IPS DF 19.7 (cell line): ENCODE results near the gene TBX2.
"Not testable (repeated sequence)": the region's sequence is repeated elsewhere in the genome, so short reads cannot be mapped to it uniquely, and the experiment has no call there.

ENCODE experiments used
- DNase-seq: peaks from one replicate; pipeline ENCODE4 v3.0.0-alpha.2; 2013; ENCODE audit warnings: low read depth, low spot score

TBX2 gene

DNA sequence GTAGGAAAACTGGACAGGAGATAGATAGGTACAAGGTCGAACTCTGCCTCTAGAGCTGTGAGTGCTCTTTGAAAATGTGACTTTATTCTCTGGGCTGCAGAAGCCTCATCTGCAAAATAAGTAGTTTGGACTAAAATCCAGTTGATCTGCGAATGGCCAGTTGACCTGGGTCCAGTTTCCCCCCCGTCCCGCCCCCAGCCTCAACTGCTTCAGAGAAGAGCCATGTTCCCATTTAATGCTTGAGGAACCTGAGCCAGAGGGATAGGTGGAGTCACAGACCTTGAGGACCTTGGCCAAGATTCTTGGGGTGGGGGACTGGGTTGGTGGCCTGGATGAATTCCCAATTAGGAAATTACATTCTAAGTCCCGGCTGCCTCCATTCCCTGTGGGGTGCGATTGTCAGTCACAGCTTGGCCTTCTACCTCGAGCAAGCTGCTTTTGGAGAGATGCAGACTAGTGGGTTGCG is 14.1 kb downstream of the TBX2 start:
- no peak for DNase-seq

DNA sequence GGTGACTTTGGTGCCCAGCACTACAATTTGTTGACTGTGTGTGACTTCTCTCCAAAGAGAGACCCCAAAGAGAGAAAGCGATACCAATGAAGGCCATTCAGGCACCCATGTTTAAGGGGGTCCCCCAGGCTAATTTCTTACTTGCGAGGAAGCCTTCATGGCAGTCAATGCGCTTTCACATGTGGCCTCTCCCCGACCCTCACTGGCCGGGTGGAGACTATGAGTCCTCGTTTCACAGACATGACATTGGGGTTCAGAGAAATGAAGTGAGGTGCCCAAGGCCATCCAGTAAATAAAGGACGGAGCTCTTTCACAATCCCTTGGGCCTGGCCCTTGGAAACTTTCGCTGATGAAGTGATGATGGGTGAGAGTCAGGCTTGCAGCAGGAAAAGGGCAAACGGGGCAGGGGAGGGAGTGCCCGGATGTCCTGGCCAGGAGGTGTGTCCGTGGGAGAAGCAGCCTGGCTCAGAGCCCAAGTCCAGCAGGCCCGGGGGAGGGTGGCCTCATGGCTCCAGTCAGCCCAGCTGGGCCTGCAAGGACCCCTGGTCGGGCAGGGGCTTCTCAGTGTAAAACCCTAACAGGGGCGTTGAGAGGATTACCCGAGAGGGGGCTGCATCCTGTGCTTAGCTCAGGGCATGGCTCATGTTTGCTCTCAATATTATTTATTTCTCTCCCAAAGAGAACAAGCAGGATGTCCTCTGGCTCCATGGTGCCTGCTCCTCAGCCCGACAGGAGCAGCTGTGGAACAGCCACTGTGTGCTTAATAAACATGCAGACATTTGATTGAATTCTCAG is 14.7 kb downstream of the TBX2 start:
- no peak for DNase-seq

DNA sequence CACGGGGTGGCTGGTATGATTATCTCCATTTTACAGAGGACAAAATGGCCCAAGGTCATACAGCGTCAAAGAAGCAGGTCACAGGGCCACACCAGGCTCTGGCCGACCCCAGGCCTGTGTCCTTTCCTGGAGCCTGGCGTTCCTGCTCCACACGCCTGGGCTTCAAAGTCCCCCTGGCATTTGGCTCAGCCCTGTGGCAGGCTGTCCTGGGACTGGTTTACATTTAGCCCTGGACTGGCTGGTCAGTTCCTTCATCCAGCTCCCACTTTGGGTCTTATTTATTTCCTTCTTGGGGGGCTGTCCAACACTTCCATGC is 15.3 kb downstream of the TBX2 start:
- DNase-seq, result no peak

DNA sequence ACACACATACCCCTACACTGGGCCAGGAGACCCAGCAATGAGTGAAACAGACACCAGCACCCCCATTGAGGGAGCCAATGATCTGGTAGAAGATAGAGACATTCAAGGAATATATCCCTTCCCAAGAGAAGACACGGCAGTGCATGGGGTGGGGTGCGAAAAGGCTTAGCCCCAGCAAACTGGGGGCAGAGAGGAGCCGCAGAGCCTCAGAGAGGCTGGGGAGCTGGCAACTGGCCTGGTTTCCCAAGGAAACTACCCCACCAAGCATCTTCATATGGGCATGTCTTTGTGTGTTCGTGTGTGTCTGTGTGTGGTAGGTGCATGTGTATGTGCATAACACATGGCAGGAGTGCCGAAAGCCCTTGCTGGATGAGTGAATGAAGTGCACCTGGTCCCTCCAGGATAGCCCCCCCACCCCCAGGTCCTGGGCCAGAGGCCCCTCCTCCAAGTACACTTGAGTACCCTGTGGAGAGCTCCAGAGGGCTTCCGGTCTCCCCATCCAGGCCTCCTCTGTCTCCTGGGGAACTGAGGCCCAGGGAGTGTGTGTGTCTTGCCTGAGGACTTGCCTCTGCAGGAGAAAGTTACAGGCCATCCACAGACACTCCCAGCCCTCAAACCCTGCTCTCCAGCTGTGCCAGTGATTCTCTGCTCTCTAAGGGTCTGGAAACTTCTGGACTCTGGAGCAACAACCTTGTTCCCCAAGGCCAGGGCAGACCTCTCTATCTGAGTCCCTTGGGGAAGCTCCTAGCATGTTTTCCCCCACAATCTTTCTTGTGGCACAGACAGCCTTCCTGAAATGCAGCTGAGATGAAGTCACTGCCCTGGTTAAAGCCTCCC is 15.9 kb downstream of the TBX2 start:
- no peak for DNase-seq

DNA sequence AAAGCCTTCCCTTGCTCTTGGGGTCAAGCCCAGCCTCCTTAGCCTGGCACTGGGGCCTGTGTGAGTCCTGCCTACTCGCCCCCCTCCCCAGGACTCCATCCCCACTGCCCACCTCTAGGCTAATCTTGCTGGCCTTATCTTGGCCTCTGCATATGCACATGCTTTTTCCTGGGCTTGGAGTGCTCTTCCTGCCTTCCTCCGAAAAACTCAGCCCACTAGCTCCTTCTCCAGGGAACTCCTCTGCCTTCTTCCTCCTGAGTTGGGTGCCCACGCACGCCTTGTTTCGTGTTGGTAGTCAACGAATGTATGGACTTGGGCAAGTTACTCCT is 16.5 kb downstream of the TBX2 start:
- DNase-seq, result no peak

DNA sequence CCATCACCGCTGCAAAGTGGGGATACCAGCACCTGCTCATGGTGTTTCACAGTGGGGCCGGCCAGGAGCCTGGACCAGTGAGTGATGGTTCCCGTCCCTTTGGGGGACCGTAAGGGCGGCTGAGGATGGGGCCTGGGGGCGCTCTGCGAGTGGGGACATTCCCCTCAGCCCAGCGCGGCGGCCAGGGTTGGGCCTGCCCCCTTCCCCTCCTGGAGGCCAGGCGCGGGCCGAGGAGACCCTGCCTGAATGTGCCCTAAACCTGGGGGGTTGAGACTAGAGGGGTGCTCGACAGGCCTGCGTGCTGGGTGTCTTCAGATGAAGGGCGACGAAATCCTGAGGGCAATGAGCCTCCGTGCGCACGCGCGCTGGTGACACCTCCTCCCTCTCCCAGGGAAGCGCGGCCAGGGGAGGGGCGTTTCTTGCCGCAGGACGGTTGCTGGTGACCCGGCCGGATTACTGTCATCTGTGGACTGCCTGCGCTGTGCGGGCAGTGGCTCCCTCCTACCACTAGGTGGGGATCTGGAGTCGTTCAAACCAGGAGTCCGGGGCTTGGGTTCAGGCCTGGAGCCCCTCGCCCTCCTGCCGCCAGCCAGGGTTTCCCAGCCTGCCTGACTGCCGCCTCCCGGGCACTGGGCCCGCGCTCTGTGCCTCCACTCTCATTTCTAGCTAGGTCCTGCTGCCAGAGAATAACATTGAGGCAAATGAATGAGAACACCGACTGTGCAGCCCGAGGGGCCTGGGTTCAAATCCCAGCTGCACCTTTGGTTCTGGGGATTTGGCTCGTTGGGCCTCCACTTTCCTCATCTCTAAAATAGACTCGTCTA is 17.1 kb downstream of the TBX2 start:
- DNase-seq, result no peak

DNA sequence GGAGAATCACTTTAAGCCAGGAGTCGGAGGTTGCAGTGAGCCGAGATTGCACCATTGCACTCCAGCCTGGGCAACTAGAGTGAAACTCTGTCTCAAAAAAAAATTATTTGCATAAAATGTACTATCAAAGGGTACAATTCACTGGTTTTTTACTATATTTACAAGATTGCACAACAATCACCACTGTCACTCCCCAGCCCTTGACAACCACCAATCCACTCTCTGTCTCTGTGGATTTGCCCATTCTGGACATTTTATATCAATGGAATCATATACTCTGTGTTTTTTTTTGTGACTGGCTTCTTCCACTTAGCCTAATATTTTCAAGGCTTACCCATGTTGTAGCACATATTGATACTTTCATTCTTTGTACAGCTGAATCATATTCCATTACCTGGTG is 18.8 kb downstream of the TBX2 start:
- DNase-seq, result no peak

DNA sequence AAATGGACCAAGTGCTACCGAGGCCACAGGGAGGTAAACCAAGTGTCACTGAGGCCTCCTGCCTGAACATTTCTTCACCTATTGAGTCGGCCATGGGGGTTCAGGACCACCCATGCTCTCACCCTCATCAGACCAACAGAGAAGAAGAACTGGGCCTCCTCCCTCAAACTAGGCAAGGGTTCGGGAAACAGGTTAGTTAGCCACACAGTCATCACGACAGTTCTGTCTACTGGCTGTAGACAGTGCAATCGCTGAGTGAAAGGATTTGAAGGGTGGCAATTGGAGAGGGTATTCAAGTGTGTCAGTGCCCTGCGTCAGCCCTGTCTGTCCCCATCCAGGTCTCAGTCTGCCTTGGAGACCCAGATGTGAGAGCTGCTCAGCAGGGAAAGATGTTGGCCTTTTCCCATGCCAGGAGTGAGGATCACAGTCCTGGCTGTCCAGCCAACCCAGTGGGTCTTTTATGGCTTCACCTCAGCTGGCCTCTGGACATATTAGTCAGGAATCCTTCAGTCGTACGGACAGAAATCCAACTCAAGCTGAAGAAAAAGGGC is 19.9 kb downstream of the TBX2 start:
- DNase-seq, result no peak

DNA sequence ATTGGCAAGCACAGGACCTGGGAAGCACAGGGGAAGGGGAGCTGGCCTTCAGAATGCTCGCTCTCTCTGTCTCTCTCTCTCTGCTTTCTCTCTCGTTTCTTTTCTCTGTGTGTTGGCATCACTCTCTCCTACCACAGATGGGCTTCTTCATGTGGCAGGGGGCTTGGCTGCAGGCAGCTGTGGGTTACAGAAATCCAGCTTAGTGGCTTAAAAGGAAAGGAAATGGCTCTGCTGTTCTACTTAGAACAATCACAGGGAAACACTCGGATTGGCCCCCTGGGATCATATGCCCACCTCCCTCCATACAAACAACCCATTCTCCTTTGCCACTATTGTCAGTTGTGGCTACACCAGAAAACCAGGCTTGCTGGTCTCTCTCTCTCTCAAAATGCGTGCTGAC is 20.4 kb downstream of the TBX2 start:
- no peak for DNase-seq

DNA sequence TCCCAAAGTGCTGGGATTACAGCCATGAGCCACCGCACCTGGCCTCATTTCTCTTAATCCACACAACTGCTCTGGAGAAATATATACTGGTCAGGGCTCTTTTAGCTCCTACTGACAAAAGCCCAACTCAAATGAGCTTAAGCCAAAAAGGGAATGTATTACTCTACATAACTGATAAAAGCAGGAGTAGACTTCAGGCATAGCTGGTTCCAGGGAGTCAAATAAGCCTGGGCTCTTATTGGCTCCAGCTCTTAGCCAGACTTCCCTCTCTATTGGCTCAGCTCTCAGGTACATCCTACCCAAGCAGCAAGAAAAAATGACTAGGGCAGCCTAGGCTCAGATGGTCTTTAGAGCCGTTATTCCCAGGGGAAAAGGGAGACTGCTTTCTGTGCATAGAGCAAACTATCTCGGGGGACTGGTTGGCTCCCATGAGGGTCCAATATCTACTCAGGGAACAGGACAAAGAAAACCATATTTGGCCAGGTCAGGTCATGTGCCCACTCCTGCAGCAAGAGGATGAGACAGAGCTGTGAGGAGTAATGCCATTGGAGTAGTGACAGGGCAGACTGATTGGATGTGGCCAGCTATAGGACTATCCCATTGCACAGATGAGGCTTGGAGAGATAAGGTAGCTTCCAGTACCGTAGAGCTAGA is 21.2 kb downstream of the TBX2 start:
- no peak for DNase-seq

DNA sequence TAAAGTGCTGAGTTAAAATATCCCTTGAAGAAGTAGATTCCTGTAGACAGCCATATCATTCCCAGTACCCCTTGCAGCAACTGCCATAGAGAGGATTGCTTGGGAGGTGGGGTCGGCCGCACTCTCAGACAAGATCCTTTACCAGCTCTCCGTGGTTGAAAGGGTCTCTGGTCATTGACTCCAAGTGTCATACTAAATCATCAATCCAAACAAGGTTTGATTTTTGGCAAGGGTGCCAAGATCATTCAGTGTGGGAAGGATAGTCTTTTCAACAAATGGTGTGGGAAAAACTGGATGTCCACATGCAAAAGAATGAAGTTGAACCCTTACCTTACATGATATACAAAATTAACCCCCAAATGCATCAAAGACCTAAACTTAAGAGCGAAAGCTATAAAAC is 21.8 kb downstream of the TBX2 start:
- DNase-seq, result no peak

DNA sequence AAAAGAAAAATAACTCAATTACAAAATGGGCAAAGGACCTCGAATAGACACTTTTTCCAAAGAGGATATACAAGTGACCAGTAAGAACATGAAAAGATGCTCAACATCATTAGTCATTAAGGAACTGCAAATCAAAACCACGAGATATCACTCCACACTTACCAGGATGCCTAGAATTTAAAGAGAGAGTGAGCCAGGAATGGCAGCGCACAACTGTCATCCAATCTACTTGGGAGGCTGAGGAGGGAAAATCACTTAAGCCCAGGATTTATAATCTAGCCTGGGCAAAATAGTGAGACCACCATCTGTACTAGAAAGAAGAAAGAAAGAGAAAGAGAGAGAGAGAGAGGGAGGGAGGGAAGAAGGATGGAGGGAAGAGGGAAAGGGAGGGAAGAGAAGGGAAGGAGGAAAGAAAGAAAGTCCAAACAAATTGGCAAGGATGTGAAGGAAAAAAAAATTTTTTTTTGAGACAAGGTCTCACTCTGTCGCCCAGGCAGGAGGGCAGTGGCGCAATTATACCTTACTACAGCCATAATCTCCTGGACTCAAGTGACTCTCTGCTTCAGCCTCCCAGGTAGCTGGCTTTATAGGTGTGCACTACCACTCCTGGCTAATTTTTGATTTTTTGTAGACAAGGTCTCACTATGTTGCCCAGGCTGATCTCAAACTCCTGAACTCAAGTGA is 22.6 kb downstream of the TBX2 start:
- no peak for DNase-seq

DNA sequence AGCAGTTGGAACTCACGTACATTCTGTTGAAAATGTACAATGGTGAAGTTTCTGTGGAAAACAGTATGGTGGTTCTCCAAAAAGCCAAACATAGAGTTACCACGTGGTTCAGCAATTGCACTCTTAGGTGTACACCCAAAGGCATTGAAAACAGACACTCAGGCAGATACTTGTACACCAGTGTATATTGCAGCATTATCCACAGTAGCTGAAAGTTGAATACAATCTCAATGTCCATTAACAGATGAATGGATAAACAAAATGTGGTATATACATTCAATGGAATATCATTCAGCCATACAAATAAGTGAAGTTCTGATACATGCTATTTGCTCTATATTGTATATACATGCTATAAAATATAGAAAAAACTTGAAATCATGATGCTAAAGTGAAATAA is 23.2 kb downstream of the TBX2 start:
- no peak for DNase-seq

DNA sequence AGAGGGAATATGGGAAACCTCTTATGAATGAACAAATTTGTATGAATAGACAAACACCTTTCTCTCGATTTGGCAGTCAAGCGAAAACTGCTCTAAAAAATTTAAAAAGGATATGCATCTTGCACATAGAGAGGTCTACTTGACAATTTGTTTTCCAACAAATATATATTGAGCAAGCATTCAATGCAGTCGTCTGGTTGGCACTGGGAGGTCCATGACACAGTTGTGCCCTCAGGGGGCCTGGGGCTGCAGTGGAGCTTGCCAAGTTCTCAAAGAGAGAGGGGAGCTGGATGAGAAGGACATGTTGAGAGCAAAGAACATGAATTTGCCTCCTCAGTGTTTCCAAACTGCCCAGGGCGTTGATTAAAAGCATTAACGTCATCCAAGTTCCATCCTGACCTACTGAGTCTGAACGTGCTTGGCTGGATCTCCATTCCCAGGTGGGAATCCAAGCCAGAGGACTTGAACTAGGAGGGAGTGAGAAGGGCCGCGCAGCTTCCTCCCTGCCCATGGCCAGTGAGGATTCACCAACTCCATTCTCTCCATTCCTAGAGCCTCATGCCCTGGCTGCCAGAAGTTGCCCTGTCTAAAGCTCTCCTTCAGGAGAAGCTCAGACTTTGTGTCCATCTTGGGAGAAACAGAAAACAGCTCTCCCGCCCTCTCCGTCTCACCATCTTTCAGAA is 24.5 kb downstream of the TBX2 start:
- no peak for DNase-seq

DNA sequence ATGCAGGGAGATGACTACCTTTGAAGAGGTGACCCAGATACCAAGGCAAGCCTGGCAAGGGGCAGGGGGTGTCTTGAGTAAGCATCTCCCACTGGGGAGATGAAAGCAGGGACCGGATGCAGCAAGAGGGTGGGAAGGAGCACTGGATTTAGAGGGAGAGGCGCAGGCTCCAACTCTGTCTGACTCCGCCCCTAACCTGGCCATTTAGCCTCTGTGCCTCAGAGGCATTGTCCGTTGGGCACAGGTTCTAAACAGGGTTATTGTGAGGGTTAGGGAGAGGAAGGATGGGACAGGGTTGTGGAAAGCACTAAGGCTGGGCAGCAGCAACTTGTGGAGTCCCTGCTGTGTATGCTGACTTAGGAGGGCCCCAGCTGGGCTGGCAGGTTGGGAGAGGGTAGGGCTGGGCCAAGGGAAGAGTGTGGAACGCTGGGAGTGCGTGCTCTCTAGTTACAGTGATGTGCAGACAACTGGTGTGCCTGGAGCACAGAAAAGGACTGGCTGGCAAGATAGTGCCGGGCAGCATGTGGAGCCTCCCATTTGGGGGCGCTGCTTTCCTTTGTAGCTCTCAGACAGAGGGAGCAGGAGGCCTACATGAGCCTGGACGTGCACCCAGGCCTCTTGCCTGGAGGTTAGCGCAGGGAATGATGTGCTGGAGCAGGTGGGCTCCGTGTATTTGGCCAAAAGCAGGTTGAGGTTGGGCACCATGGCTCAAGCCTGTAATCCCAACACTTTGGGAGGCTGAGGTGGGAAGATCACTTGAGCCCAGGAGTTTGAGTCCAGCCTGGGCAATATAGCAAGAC is 26.2 kb downstream of the TBX2 start:
- no peak for DNase-seq

DNA sequence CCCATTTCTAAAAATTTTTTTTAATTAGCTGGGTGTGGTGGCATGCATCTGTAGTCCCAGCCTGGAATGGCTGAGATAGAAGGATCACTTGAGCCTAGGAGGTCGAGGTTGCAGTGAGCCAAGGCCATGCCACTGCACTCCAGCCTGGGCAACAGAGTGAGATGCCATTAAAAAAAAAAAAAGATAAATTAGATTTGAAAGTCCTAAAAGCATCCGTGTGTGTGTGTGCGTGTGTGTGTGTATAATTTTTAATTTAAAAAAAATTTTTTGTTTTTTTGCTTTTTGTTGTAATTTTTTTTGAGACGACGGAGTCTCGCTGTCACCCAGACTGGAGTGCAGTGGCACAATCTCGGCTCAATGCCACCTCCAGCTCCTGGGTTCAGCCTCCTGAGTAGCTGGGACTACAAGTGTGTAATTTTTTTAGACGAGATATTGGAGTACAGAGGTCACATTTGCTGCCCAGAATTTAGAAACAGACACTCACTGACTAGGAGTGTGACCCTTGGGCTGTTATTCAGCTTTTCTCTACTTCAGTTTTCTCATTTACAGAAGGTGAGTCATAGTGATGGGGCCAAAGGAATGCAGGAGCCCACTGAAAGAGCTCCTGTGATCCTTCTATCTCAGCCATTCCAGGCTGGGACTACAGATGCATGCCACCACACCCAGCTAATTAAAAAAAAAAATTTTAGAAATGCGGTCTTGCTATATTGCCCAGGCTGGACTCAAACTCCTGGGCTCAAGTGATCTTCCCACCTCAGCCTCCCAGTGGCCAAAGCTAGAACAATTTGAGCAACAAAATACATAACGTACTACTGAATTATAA is 27.1 kb downstream of the TBX2 start:
- no peak for DNase-seq

DNA sequence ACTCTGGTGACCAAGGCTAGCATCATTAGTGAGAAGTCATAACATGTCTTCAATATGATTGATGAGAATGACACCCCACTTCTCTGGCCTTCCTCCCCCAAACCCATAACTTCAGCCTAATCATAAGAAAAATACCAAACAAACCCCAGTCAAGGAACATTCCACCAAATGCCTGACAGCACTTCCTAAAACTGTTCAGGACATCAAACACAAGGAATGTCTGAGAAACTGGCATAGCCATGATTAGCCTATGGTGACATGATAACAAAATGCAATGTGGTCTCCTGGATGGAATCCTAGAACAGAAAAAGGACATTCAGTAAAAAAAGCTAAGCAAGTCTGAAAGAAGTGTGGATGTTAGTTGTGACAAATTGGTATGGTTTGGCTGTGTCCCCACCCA is 27.9 kb downstream of the TBX2 start:
- DNase-seq, result no peak

DNA sequence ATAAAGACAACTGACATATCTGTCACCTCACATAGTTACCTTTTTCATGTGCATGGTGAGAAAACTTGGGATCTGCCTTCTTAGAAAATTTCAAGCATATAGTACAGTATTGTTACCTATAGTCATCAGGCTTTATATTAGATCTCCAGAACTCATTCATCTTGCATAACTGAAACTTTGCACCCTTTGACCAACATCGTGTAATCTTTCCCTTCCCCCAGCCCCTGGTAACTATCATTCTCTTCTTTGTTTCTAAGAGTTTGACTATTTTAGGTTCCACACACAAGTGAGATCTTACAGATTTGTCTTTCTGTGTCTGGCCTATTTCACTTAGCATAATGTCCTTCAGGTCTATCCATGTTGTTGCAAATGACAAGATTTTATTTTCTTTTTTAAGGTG is 29.6 kb downstream of the TBX2 start:
- DNase-seq, result no peak

DNA sequence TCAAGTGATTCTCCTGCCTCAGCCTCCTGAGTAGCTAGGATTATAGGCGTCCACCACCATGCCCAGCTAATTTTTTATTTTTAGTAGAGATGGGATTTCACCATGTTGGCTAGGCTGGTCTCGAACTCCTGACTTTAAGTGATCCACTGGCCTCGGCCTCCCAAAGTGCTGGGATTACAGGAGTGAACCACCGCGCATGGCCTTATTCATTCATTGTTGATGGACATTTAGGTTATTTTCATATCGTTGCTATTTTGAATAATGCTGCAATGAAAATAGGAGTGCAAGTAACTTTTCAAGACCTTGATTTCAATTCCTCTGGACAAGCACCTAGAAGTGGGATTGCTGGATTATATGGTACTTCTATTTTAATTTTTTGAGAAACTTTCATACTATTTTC is 30.2 kb downstream of the TBX2 start:
- DNase-seq, result not testable (repeated sequence)
